Caco-2 (cell line): ENCODE measurements around the gene ATP1A4. TPM values are rescaled to one million over a fixed set of nuclear protein-coding genes. Genes with fewer than 3 reads are reported as not detected.

Source experiments
- BruUV-seq: library from RNA; stranded (reverse); fragments of 400-500 nt; replicated peaks from 2 replicates; lab custom pipeline; 2021; lab: Mats Ljungman, UMichigan
- CTCF ChIA-PET: fragments of 300-600 bp; sonication (Branson Sonifier 250); formaldehyde crosslinking; loops from one replicate; lab custom pipeline; 2022; ENCODE audit warnings: antibody characterized with exemption; lab: Charles Lee
- POLR2A ChIA-PET: fragments of 300-600 bp; sonication (Branson Sonifier 250); formaldehyde crosslinking; loops from one replicate; lab custom pipeline; 2022; ENCODE audit warnings: antibody characterized with exemption; lab: Charles Lee
- DNase-seq, 2 experiments: peaks; one replicate each; pipeline versions ENCODE4 v3.0.0 to v3.0.0-alpha.2; 2020 to 2022
- H3K27me3 ChIP-seq: replicated peaks from 2 replicates; pipeline ENCODE4 v1.6.0; 2011; ENCODE audit warnings: low read length; ENCODE audit not compliant: control insufficient read depth, insufficient read depth
- H3K36me3 ChIP-seq: 2 replicates; pipeline ENCODE4 v1.5.1; 2011; ENCODE audit warnings: low read length; ENCODE audit not compliant: control insufficient read depth, insufficient read depth
- H3K4me1 ChIP-seq: fragments of 250-450 bp; sonication (Bioruptor Pico); 2 replicates; pipeline ENCODE4 v1.5.1; 2020; ENCODE audit warnings: mild to moderate bottlenecking
- H3K4me3 ChIP-seq: 2 replicates; pipeline ENCODE4 v1.5.1; 2011; ENCODE audit warnings: low read depth, mild to moderate bottlenecking, control low read depth, low read length
- H3K9me3 ChIP-seq: fragments of 250-450 bp; sonication (Bioruptor Pico); 2 replicates; pipeline ENCODE4 v1.5.1; 2020; ENCODE audit warnings: mild to moderate bottlenecking, moderate library complexity
- H3K27ac Mint-ChIP-seq: one replicate; pipeline ENCODE4 v1.8.0; 2022; ENCODE audit warnings: mixed read lengths; ENCODE audit not compliant: unreplicated experiment
- H3K27me3 Mint-ChIP-seq: one replicate; pipeline ENCODE4 v1.8.0; 2022; ENCODE audit warnings: mixed read lengths; ENCODE audit not compliant: insufficient read depth, unreplicated experiment
- H3K36me3 Mint-ChIP-seq: one replicate; pipeline ENCODE4 v1.8.0; 2022; ENCODE audit warnings: mild to moderate bottlenecking, mixed read lengths; ENCODE audit not compliant: insufficient read depth, unreplicated experiment
- H3K4me1 Mint-ChIP-seq: one replicate; pipeline ENCODE4 v1.8.0; 2022; ENCODE audit warnings: low read depth, mixed read lengths; ENCODE audit not compliant: unreplicated experiment
- H3K4me3 Mint-ChIP-seq: one replicate; pipeline ENCODE4 v1.8.0; 2022; ENCODE audit warnings: mild to moderate bottlenecking, moderate library complexity, mixed read lengths; ENCODE audit not compliant: unreplicated experiment
- H3K9me3 Mint-ChIP-seq: one replicate; pipeline ENCODE4 v1.8.0; 2022; ENCODE audit warnings: mixed read lengths; ENCODE audit not compliant: unreplicated experiment
- intact Hi-C: fragments of 100-400 bp; cut with micrococcal nuclease; formaldehyde crosslinking; loops from one replicate; pipeline ENCODE4 v1.10.0; 2022; ENCODE audit not compliant: unreplicated experiment
- total RNA-seq: library from RNA; stranded (reverse); gene quantifications from 2 replicates; pipeline ENCODE4 v1.2.3, GENCODE V29; 2022
- TF ChIP-seq, protein P1 (sequence below), 2 experiments: fragments of 200-600 bp in 1 of 2; IDR thresholded peaks; 1 replicate in 1 of 2; 2 replicates in 1 of 2; pipeline versions ENCODE4 v1.5.1 to v1.8.0; 2011 to 2022; ENCODE audit warnings: antibody characterized with exemption in 1 of 2, control low read depth in 1 of 2, inconsistent platforms in 1 of 2, low read depth in 1 of 2, low read length in 1 of 2, mild to moderate bottlenecking in 1 of 2, moderate library complexity in 1 of 2; ENCODE audit not compliant: insufficient read depth in 1 of 2, severe bottlenecking in 1 of 2, unreplicated experiment in 1 of 2

The ATP1A4 gene
- total RNA-seq, 1 experiment from 2014 or later, result not detected

GRCh38 chr1:160208557-160209320, 57.3 kb downstream of the ATP1A4 start:
- no peak for DNase-seq
- Mint-ChIP-seq H3K36me3 (peaks cover 42% of the 10 kb centered on the region), H3K4me3 (no peak overlapping the region), H3K27me3 (no peaks in the 10 kb centered on the region), H3K9me3 (no peaks in the 10 kb centered on the region), H3K4me1 (peaks cover 18% of the 10 kb centered on the region), H3K27ac (no peak overlapping the region)
- no peak overlapping the region for H3K4me3 ChIP-seq
- peaks cover 10% of the 10 kb centered on the region for H3K4me1 ChIP-seq
- POLR2A ChIA-PET, result no interaction called here
- BruUV-seq, result no TSS peak
- TF ChIP-seq, protein P1, sequence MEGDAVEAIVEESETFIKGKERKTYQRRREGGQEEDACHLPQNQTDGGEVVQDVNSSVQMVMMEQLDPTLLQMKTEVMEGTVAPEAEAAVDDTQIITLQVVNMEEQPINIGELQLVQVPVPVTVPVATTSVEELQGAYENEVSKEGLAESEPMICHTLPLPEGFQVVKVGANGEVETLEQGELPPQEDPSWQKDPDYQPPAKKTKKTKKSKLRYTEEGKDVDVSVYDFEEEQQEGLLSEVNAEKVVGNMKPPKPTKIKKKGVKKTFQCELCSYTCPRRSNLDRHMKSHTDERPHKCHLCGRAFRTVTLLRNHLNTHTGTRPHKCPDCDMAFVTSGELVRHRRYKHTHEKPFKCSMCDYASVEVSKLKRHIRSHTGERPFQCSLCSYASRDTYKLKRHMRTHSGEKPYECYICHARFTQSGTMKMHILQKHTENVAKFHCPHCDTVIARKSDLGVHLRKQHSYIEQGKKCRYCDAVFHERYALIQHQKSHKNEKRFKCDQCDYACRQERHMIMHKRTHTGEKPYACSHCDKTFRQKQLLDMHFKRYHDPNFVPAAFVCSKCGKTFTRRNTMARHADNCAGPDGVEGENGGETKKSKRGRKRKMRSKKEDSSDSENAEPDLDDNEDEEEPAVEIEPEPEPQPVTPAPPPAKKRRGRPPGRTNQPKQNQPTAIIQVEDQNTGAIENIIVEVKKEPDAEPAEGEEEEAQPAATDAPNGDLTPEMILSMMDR (IDR thresholded peaks at IDR 0.05; ENCODE audit: insufficient read depth in 1 of 2, low read depth in 1 of 2, low read length in 1 of 2, severe bottlenecking in 1 of 2, unreplicated experiment in 1 of 2), result no peak
- CTCF ChIA-PET, result no interaction called here
- intact Hi-C loops, result no loop called here
- no peaks in the 10 kb centered on the region for H3K9me3 ChIP-seq
- no peaks in the 10 kb centered on the region for H3K27me3 ChIP-seq
- H3K36me3 ChIP-seq, result peaks cover 3% of the 10 kb centered on the region

DNA sequence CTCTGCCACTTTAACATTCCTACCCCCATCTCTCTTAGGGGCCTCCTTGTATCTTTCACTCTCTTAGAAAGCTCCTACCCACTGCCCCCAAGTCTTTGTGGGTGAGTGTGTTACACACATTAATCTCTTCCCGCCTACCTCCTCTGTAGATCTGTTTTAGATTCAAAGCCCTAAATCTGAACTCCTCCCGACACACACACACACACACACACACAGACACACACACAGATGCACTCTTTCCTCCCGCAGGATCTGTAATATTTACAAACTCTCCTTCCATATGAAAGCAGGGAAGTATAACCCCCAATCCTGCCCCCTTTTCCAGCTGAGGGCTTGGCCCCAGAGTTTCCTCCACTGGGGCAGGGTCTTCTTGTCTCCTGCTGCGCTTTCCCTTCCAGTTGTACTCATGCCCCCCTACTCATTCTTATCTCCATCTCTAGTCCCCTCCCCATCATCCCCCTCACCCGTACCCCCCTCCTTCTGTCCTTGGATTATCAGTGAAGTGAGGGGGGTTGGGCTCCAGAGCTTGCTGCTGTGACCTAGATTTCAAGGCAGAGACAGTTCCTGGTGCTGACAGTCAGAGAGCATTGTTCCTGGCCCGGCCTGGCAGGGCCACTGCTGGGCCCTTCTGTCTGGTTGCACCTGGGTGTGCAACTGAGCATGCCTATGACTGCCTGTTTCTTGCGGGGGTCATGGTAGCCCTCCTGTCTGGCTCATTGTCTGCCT, 58.1 kb downstream of the ATP1A4 start:
- peaks cover 44% of the 10 kb centered on the region for H3K36me3 Mint-ChIP-seq
- POLR2A ChIA-PET, result no interaction called here
- intact Hi-C loops, result no loop called here

DNA sequence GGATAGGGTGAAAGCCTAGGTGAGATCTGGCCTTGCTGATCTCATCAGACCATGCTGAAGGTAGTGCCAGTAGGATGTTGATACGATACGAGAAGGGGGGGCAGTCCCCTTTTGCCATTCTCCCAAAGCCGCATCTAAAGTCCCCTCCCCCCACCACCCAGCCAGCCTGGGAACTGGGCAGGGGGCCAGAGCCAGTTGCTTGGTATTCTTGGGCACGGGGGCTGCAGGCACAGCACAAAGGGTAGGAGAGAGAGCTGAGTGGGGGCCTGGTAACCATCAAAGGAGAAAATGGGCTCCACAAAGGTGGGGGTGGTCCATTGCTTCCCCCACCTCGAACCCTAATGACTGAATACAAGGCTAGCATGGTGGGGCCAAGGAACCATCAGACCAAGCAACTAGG, 59.2 kb downstream of the ATP1A4 start:
- intact Hi-C loops, result no loop called here
- ChIA-PET POLR2A (no interaction called here), CTCF (interaction anchor here (0.6 kb wide), 1 partner anchor 42 kb away, joined by 3 read pairs; no protein-coding TSS in a partner anchor)
- no TSS peak for BruUV-seq
- H3K27ac Mint-ChIP-seq, result no peak overlapping the region
- Histone ChIP-seq H3K4me1 (peaks cover 10% of the 10 kb centered on the region), H3K27me3 (no peaks in the 10 kb centered on the region), H3K36me3 (peaks cover 3% of the 10 kb centered on the region), H3K9me3 (no peaks in the 10 kb centered on the region), H3K4me3 (no peak overlapping the region)
- H3K4me1 Mint-ChIP-seq, result peaks cover 13% of the 10 kb centered on the region
- TF ChIP-seq, protein P1 (IDR thresholded peaks at IDR 0.05; ENCODE audit: insufficient read depth in 1 of 2, low read depth in 1 of 2, low read length in 1 of 2, severe bottlenecking in 1 of 2, unreplicated experiment in 1 of 2), result no peak
- H3K36me3 Mint-ChIP-seq, result peaks cover 54% of the 10 kb centered on the region
- H3K27me3 Mint-ChIP-seq, result no peaks in the 10 kb centered on the region
- no peak for DNase-seq
- H3K9me3 Mint-ChIP-seq, result no peaks in the 10 kb centered on the region
- H3K4me3 Mint-ChIP-seq, result no peak overlapping the region

More for the DNA sequence above, 58.1 kb downstream of the ATP1A4 start:
- CTCF ChIA-PET, result no interaction called here
- Mint-ChIP-seq H3K27me3 (no peaks in the 10 kb centered on the region), H3K27ac (no peak overlapping the region), H3K9me3 (no peaks in the 10 kb centered on the region), H3K4me3 (no peak overlapping the region), H3K4me1 (peaks cover 14% of the 10 kb centered on the region)
- no TSS peak for BruUV-seq
- Histone ChIP-seq H3K27me3 (no peaks in the 10 kb centered on the region), H3K4me1 (peaks cover 10% of the 10 kb centered on the region), H3K4me3 (no peak overlapping the region), H3K36me3 (peaks cover 3% of the 10 kb centered on the region), H3K9me3 (no peaks in the 10 kb centered on the region)
- DNase-seq, result no peak
- TF ChIP-seq, protein P1 (IDR thresholded peaks at IDR 0.05; ENCODE audit: insufficient read depth in 1 of 2, low read depth in 1 of 2, low read length in 1 of 2, severe bottlenecking in 1 of 2, unreplicated experiment in 1 of 2), result no peak
